H9 (cell line): ENCODE data around the gene FOXF1. TPM values are rescaled to one million over a fixed set of nuclear protein-coding genes. Genes with fewer than 3 reads are reported as not detected.

Source experiments
- DNase-seq: peaks from one replicate; pipeline ENCODE4 v3.0.0-alpha.2; 2017
- H2AFZ ChIP-seq: one replicate; pipeline ENCODE4 v1.6.1; 2013; ENCODE audit warnings: mild to moderate bottlenecking, low read length, control low read depth, moderate library complexity
- H2AK5ac ChIP-seq: 2 replicates; pipeline ENCODE4 v1.6.1; 2013; ENCODE audit warnings: low read length, control low read depth, mixed read lengths; ENCODE audit not compliant: insufficient read length
- H2BK120ac ChIP-seq: one replicate; pipeline ENCODE4 v1.6.1; 2013; ENCODE audit warnings: low read depth, mild to moderate bottlenecking, low read length, control low read depth, inconsistent platforms; ENCODE audit not compliant: poor library complexity, severe bottlenecking
- H2BK12ac ChIP-seq: 2 replicates; pipeline ENCODE4 v1.6.1; 2013; ENCODE audit warnings: low read length, control low read depth, mixed read lengths, low read depth; ENCODE audit not compliant: insufficient read length
- H2BK15ac ChIP-seq: 2 replicates; pipeline ENCODE4 v1.6.1; 2013; ENCODE audit warnings: low read depth, low read length, control low read depth
- H2BK20ac ChIP-seq: one replicate; pipeline ENCODE4 v1.6.1; 2013; ENCODE audit warnings: low read depth, mild to moderate bottlenecking, low read length, control low read depth, inconsistent platforms; ENCODE audit not compliant: poor library complexity, severe bottlenecking
- H2BK5ac ChIP-seq: 2 replicates; pipeline ENCODE4 v1.6.1; 2013; ENCODE audit warnings: low read length, control low read depth, mixed read lengths; ENCODE audit not compliant: insufficient read length
- H3K14ac ChIP-seq: 2 replicates; pipeline ENCODE4 v1.6.1; 2013; ENCODE audit warnings: low read length, control low read depth; ENCODE audit not compliant: insufficient read depth
- H3K18ac ChIP-seq: 2 replicates; pipeline ENCODE4 v1.6.1; 2013; ENCODE audit warnings: low read depth, mild to moderate bottlenecking, mixed read lengths, low read length, control low read depth; ENCODE audit not compliant: insufficient read length
- H3K23ac ChIP-seq: 2 replicates; pipeline ENCODE4 v1.6.1; 2013; ENCODE audit warnings: low read length, control low read depth, mixed read lengths, low read depth; ENCODE audit not compliant: insufficient read length
- H3K23me2 ChIP-seq: 2 replicates; pipeline ENCODE4 v1.6.1; 2013; ENCODE audit warnings: low read depth, mild to moderate bottlenecking, mixed read lengths, low read length, control low read depth; ENCODE audit not compliant: insufficient read length, poor library complexity, severe bottlenecking
- H3K27ac ChIP-seq: 2 replicates; pipeline ENCODE4 v1.5.1; 2013; ENCODE audit warnings: low read length, control low read depth, mixed read lengths, low read depth; ENCODE audit not compliant: insufficient read length
- H3K27me3 ChIP-seq: 2 replicates; pipeline ENCODE4 v1.6.1; 2013; ENCODE audit warnings: low read length, control low read depth, inconsistent platforms; ENCODE audit not compliant: insufficient read depth
- H3K4ac ChIP-seq: 2 replicates; pipeline ENCODE4 v1.6.1; 2013; ENCODE audit warnings: low read depth, mild to moderate bottlenecking, control low read depth, inconsistent platforms, low read length, moderate library complexity
- H3K4me1 ChIP-seq: 2 replicates; pipeline ENCODE4 v1.6.1; 2013; ENCODE audit warnings: low read length, control low read depth, inconsistent platforms; ENCODE audit not compliant: insufficient read depth
- H3K4me2 ChIP-seq: 2 replicates; pipeline ENCODE4 v1.6.1; 2013; ENCODE audit warnings: low read length, control low read depth, mixed read lengths; ENCODE audit not compliant: insufficient read length, insufficient read depth
- H3K56ac ChIP-seq: 2 replicates; pipeline ENCODE4 v1.6.1; 2013; ENCODE audit warnings: low read depth, mild to moderate bottlenecking, mixed read lengths, low read length, control low read depth; ENCODE audit not compliant: insufficient read length
- H3K79me1 ChIP-seq: 2 replicates; pipeline ENCODE4 v1.6.1; 2013; ENCODE audit warnings: low read depth, mild to moderate bottlenecking, moderate library complexity, low read length, control low read depth, inconsistent platforms; ENCODE audit not compliant: insufficient read depth, poor library complexity, severe bottlenecking
- H3K79me2 ChIP-seq: 2 replicates; pipeline ENCODE4 v1.6.1; 2013; ENCODE audit warnings: low read length, control low read depth, inconsistent platforms; ENCODE audit not compliant: insufficient read depth
- H3K9ac ChIP-seq: 2 replicates; pipeline ENCODE4 v1.6.1; 2013; ENCODE audit warnings: low read length, control low read depth, mixed read lengths; ENCODE audit not compliant: insufficient read length; ENCODE audit errors: extremely low read depth
- H3K9me3 ChIP-seq: one replicate; pipeline ENCODE4 v1.6.1; 2013; ENCODE audit warnings: low read depth, low read length, inconsistent platforms; ENCODE audit not compliant: control insufficient read depth
- H3T11ph ChIP-seq: one replicate; pipeline ENCODE4 v1.6.1; 2013; ENCODE audit warnings: mild to moderate bottlenecking, low read length, control low read depth, inconsistent platforms
- H4K20me1 ChIP-seq: one replicate; pipeline ENCODE4 v1.6.1; 2013; ENCODE audit not compliant: control insufficient read depth, insufficient read length, insufficient read depth
- H4K5ac ChIP-seq: 2 replicates; pipeline ENCODE4 v1.6.1; 2013; ENCODE audit warnings: low read depth, mild to moderate bottlenecking, mixed read lengths, low read length, control low read depth; ENCODE audit not compliant: insufficient read length
- H4K8ac ChIP-seq: replicated peaks from 2 replicates; pipeline ENCODE4 v1.6.1; 2013; ENCODE audit warnings: low read length, control low read depth, mixed read lengths, low read depth; ENCODE audit not compliant: insufficient read length
- H4K91ac ChIP-seq: 2 replicates; pipeline ENCODE4 v1.6.1; 2013; ENCODE audit warnings: low read depth, mild to moderate bottlenecking, moderate library complexity, mixed read lengths, low read length, control low read depth; ENCODE audit not compliant: insufficient read length
- H3K27ac Mint-ChIP-seq, 3 experiments: 2 replicates in 2 of 3; 3 replicates in 1 of 3; pipeline ENCODE4 v1.8.0; 2020 to 2021; ENCODE audit warnings: mixed read lengths in 3 of 3, mild to moderate bottlenecking in 1 of 3, moderate library complexity in 1 of 3
- H3K27me3 Mint-ChIP-seq: 2 replicates; pipeline ENCODE4 v1.8.0; 2021; ENCODE audit warnings: low read depth, mild to moderate bottlenecking, moderate library complexity, mixed read lengths
- H3K36me3 Mint-ChIP-seq, 3 experiments: 2 replicates in 2 of 3; 3 replicates in 1 of 3; pipeline ENCODE4 v1.8.0; 2020 to 2021; ENCODE audit warnings: low read depth in 3 of 3, mixed read lengths in 3 of 3; ENCODE audit not compliant: insufficient read depth in 1 of 3
- H3K4me1 Mint-ChIP-seq, 2 experiments: 2 replicates each; pipeline ENCODE4 v1.8.0; 2020; ENCODE audit warnings: mixed read lengths in 2 of 2
- H3K4me3 Mint-ChIP-seq, 2 experiments: 2 replicates in 1 of 2; 3 replicates in 1 of 2; pipeline ENCODE4 v1.8.0; 2020 to 2021; ENCODE audit warnings: mild to moderate bottlenecking in 2 of 2, mixed read lengths in 2 of 2, moderate library complexity in 1 of 2
- H3K9me3 Mint-ChIP-seq, 2 experiments: 2 replicates in 1 of 2; 3 replicates in 1 of 2; pipeline ENCODE4 v1.8.0; 2020; ENCODE audit warnings: mild to moderate bottlenecking in 2 of 2, mixed read lengths in 2 of 2, moderate library complexity in 1 of 2
- CTCF ChIP-seq: fragments of 200-600 bp; sonication (generic); conservative IDR thresholded peaks from 3 replicates; pipeline ENCODE4 v1.8.0; 2021; ENCODE audit warnings: antibody characterized with exemption, mild to moderate bottlenecking
- WGBS: extraction: QIAGEN DNeasy Blood & Tissue Kit; methylation state at CpG from one replicate; pipeline ENCODE4 v1.1.7; 2013; ENCODE audit warnings: missing lambda C conversion rate, low lambda C conversion rate, mixed read lengths; ENCODE audit not compliant: insufficient read length; ENCODE audit errors: extremely low coverage; 5-methylcytosine and 5-hydroxymethylcytosine counted together
- total RNA-seq: library from RNA; stranded (reverse); gene quantifications from 2 replicates; pipeline ENCODE4 v1.2.1, GENCODE V29; 2021

FOXF1 gene
- total RNA-seq, 1 experiment from 2014 or later: not detected

GRCh38 chr16:86467490-86467889 is 42.8 kb upstream of the FOXF1 start:
- Mint-ChIP-seq H3K27ac (no peak overlapping the region), H3K27me3 (peaks cover 31% of the 10 kb centered on the region), H3K4me1 (no peaks in the 10 kb centered on the region), H3K36me3 (peaks cover 7 to 12% (median 9%) of the 10 kb centered on the region in 3 experiments; a peak in 6 of 7 replicates), H3K9me3 (peaks cover 14% of the 10 kb centered on the region in 2 experiments), H3K4me3 (no peak overlapping the region)
- Histone ChIP-seq H2AFZ (no peak overlapping the region), H3K14ac (no peak overlapping the region), H4K8ac (no peak overlapping the region), H2AK5ac (no peak overlapping the region), H3K4me2 (no peak overlapping the region), H2BK5ac (no peak overlapping the region), H3K56ac (no peak overlapping the region), H3K79me2 (no peaks in the 10 kb centered on the region), H2BK120ac (no peak overlapping the region), H3K23me2 (no peaks in the 10 kb centered on the region), H3K79me1 (no peaks in the 10 kb centered on the region), H2BK12ac (no peak overlapping the region), H3K4ac (no peak overlapping the region), H4K5ac (no peak overlapping the region), H3T11ph (no peak overlapping the region), H3K18ac (no peak overlapping the region), H2BK15ac (no peak overlapping the region), H3K4me1 (no peaks in the 10 kb centered on the region), H2BK20ac (no peak overlapping the region), H3K9me3 (no peaks in the 10 kb centered on the region), H4K91ac (no peak overlapping the region), H3K27me3 (no peaks in the 10 kb centered on the region), H4K20me1 (no peaks in the 10 kb centered on the region), H3K9ac (no peak overlapping the region), H3K23ac (no peak overlapping the region), H3K27ac (no peak overlapping the region)
- TF ChIP-seq CTCF: no peak
- WGBS: no CpG with 5 or more reads among the region's 8 CpGs
- DNase-seq: no peak
